Measurements from ENCODE around the gene ABCF2. TPM values are rescaled to one million over a fixed set of nuclear protein-coding genes. Genes with fewer than 3 reads are reported as not detected.

ABCF2 gene
- total and polyA plus RNA-seq, 2 of the 13 experiments (the other 11 are each of a cell fraction or from before 2014, with no cell fraction given), result 16.3 to 42.5 TPM

DNA sequence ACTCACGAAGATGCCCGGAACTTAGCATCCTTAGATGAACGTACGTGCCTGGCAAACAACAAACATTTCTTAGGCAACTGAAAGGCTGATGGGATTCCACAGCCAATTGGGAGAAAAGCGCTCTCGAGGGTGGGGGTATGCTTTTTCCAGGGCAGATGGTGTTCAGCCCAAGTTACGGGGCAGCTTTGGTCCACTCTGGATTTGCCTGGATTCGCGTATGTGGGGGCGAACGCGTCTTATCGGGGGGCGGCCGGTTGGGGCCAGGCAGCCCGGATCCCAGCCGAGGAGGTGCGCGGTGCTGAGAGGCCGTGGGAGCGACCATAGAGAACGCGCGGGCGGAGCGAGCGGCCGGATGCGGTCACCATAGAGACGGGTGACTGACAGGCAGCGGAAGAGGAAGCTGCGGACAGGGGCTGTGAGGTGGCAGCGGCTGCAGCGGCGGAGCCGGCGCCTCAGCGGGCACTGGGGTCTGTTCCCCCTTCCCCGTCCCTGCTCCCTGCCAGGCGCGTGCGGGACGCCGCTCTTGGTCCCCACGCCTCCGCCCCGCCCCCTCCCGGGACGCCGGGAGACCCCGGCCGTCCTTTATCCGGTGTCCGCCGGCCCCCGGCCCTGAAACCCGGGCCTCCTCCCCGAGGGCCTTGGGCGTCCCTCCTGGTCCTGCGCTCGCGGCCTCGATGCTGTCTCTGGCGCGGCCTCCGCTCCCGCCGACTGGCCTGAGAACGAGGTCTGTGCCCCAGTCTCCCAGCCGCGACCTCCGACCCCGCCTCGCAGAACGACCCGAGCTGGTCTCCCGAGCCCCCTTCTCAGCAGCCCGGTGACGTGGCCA is 5.3 kb upstream of the ABCF2 start, which contains the start of gene CHPF2 (continued):
- TF ChIP-seq, protein P1, sequence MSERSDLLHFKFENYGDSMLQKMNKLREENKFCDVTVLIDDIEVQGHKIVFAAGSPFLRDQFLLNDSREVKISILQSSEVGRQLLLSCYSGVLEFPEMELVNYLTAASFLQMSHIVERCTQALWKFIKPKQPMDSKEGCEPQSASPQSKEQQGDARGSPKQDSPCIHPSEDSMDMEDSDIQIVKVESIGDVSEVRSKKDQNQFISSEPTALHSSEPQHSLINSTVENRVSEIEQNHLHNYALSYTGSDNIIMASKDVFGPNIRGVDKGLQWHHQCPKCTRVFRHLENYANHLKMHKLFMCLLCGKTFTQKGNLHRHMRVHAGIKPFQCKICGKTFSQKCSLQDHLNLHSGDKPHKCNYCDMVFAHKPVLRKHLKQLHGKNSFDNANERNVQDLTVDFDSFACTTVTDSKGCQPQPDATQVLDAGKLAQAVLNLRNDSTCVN (CRISPR knock-in tag; IDR thresholded peaks at IDR 0.05; ENCODE audit: borderline replicate concordance), result no peak
- TF ChIP-seq KMT2A (CRISPR knock-in tag; IDR thresholded peaks at IDR 0.05) (peak; percentile 89), AGO1 (IDR thresholded peaks at IDR 0.05; ENCODE audit: low read depth, low read length, poor library complexity, severe bottlenecking) (peak; percentile 23), ZSCAN9 (CRISPR knock-in tag; IDR thresholded peaks at IDR 0.05; ENCODE audit: borderline replicate concordance) (0 out of 2 replicates have a peak, but pooled peaks have one; percentile 38), FOXA1 (IDR thresholded peaks at IDR 0.05) (no peak), FOXA1 (CRISPR knock-in tag; IDR thresholded peaks at IDR 0.05) (no peak), FOXK2 (IDR thresholded peaks at IDR 0.05) (no peak), ZMAT3 (CRISPR knock-in tag; conservative IDR thresholded peaks at IDR 0.05) (no peak), RARG (CRISPR knock-in tag; IDR thresholded peaks at IDR 0.05; ENCODE audit: low read depth) (no peak), SMARCE1 (IDR thresholded peaks at IDR 0.05; ENCODE audit: borderline replicate concordance) (no peak), TAF15 (IDR thresholded peaks at IDR 0.05; ENCODE audit: low read depth, low read length, poor library complexity, severe bottlenecking) (no peak), SMAD9 (CRISPR knock-in tag; IDR thresholded peaks at IDR 0.05) (no peak), STAT5B (CRISPR knock-in tag; IDR thresholded peaks at IDR 0.05) (no peak), SNRNP70 (IDR thresholded peaks at IDR 0.05; ENCODE audit: low read depth, low read length) (no peak)
- TF ChIP-seq, protein P2, sequence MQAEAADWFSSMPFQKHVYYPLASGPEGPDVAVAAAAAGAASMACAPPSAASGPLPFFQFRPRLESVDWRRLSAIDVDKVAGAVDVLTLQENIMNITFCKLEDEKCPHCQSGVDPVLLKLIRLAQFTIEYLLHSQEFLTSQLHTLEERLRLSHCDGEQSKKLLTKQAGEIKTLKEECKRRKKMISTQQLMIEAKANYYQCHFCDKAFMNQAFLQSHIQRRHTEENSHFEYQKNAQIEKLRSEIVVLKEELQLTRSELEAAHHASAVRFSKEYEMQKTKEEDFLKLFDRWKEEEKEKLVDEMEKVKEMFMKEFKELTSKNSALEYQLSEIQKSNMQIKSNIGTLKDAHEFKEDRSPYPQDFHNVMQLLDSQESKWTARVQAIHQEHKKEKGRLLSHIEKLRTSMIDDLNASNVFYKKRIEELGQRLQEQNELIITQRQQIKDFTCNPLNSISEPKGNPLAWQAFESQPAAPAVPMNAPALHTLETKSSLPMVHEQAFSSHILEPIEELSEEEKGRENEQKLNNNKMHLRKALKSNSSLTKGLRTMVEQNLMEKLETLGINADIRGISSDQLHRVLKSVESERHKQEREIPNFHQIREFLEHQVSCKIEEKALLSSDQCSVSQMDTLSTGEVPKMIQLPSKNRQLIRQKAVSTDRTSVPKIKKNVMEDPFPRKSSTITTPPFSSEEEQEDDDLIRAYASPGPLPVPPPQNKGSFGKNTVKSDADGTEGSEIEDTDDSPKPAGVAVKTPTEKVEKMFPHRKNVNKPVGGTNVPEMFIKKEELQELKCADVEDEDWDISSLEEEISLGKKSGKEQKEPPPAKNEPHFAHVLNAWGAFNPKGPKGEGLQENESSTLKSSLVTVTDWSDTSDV (CRISPR knock-in tag; IDR thresholded peaks at IDR 0.05), result no peak
- TF ChIP-seq, protein P3, sequence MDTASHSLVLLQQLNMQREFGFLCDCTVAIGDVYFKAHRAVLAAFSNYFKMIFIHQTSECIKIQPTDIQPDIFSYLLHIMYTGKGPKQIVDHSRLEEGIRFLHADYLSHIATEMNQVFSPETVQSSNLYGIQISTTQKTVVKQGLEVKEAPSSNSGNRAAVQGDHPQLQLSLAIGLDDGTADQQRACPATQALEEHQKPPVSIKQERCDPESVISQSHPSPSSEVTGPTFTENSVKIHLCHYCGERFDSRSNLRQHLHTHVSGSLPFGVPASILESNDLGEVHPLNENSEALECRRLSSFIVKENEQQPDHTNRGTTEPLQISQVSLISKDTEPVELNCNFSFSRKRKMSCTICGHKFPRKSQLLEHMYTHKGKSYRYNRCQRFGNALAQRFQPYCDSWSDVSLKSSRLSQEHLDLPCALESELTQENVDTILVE (CRISPR knock-in tag; IDR thresholded peaks at IDR 0.05), result no peak
- TF ChIP-seq, protein P4, sequence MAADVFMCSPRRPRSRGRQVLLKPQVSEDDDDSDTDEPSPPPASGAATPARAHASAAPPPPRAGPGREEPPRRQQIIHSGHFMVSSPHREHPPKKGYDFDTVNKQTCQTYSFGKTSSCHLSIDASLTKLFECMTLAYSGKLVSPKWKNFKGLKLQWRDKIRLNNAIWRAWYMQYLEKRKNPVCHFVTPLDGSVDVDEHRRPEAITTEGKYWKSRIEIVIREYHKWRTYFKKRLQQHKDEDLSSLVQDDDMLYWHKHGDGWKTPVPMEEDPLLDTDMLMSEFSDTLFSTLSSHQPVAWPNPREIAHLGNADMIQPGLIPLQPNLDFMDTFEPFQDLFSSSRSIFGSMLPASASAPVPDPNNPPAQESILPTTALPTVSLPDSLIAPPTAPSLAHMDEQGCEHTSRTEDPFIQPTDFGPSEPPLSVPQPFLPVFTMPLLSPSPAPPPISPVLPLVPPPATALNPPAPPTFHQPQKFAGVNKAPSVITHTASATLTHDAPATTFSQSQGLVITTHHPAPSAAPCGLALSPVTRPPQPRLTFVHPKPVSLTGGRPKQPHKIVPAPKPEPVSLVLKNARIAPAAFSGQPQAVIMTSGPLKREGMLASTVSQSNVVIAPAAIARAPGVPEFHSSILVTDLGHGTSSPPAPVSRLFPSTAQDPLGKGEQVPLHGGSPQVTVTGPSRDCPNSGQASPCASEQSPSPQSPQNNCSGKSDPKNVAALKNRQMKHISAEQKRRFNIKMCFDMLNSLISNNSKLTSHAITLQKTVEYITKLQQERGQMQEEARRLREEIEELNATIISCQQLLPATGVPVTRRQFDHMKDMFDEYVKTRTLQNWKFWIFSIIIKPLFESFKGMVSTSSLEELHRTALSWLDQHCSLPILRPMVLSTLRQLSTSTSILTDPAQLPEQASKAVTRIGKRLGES (CRISPR knock-in tag; IDR thresholded peaks at IDR 0.05; ENCODE audit: borderline replicate concordance), result no peak
